ENCODE measurements around the gene CD44. TPM values are rescaled to one million over a fixed set of nuclear protein-coding genes. Genes with fewer than 3 reads are reported as not detected.
A peak's percentile ranks its signal among the peaks of the same experiment; 100 is the strongest.

Gene CD44
- total RNA-seq, 4 donors from 2014 or later, result 92.7 to 627 (median 158) TPM

GRCh38 chr11:35131094-35131493 lies 7.9 kb upstream of the CD44 start:
- ATAC-seq (ENCODE audit: low FRiP score) (no peak), DNase-seq (ENCODE audit: low spot score) (no peak)

DNA sequence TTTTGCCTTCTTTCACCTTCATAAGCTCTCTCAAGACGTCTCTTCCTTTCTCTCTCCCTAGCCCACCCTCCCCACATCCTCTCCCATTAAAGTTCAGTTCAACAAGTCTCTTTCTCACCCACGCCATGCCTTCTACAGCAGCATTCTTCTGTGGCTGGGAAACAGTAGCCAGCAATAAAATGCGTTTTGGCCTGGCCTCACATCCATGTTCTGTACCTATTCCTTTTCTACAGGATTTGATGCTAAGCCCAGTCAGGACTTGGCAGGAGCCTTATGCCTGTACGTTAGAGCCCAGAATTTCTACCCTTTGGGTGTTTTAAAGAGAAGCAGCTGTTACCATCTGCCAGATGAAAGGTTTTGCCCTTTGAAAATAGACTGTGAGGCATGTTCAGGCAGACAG lies 7.1 kb upstream of the CD44 start:
- TF ChIP-seq, protein P1, sequence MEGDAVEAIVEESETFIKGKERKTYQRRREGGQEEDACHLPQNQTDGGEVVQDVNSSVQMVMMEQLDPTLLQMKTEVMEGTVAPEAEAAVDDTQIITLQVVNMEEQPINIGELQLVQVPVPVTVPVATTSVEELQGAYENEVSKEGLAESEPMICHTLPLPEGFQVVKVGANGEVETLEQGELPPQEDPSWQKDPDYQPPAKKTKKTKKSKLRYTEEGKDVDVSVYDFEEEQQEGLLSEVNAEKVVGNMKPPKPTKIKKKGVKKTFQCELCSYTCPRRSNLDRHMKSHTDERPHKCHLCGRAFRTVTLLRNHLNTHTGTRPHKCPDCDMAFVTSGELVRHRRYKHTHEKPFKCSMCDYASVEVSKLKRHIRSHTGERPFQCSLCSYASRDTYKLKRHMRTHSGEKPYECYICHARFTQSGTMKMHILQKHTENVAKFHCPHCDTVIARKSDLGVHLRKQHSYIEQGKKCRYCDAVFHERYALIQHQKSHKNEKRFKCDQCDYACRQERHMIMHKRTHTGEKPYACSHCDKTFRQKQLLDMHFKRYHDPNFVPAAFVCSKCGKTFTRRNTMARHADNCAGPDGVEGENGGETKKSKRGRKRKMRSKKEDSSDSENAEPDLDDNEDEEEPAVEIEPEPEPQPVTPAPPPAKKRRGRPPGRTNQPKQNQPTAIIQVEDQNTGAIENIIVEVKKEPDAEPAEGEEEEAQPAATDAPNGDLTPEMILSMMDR (IDR thresholded peaks at IDR 0.05), result no peak
- ATAC-seq (ENCODE audit: low FRiP score) (no peak), DNase-seq (ENCODE audit: low spot score) (no peak)

More at GRCh38 chr11:35131094-35131493, 7.9 kb upstream of the CD44 start:
- TF ChIP-seq, protein P1 (IDR thresholded peaks at IDR 0.05), result no peak

DNA sequence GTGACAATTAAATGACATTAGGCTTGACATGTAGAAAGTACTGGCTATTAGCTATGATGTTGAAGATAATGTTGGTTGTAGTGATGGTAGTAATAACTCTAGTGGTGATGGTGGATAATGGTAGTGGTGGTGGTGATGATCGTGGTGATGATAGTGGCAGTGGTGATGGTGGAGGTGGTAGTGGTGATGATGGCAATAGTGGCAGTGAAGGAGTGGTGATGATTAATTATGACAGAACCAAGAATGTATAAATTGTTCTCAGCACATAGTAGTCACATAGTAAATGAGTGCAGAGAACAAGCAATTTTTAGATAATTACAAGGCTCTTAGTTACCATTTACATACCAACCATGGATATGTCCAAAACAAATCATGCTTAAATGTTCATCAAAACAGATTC lies 5.3 kb upstream of the CD44 start:
- ATAC-seq (ENCODE audit: low FRiP score) (no peak), DNase-seq (ENCODE audit: low spot score) (no peak)
- TF ChIP-seq, protein P1 (IDR thresholded peaks at IDR 0.05), result no peak

GRCh38 chr11:35134403-35135148 lies 4.4 kb upstream of the CD44 start:
- no peak for ATAC-seq (ENCODE audit: low FRiP score)
- TF ChIP-seq, protein P1 (IDR thresholded peaks at IDR 0.05), result no peak
- DNase-seq (ENCODE audit: low spot score), result no peak

GRCh38 chr11:35135222-35135621 lies 3.7 kb upstream of the CD44 start:
- DNase-seq (ENCODE audit: low spot score), result no peak
- TF ChIP-seq, protein P1 (IDR thresholded peaks at IDR 0.05), result no peak
- ATAC-seq (ENCODE audit: low FRiP score), result peak; percentile 9

DNA sequence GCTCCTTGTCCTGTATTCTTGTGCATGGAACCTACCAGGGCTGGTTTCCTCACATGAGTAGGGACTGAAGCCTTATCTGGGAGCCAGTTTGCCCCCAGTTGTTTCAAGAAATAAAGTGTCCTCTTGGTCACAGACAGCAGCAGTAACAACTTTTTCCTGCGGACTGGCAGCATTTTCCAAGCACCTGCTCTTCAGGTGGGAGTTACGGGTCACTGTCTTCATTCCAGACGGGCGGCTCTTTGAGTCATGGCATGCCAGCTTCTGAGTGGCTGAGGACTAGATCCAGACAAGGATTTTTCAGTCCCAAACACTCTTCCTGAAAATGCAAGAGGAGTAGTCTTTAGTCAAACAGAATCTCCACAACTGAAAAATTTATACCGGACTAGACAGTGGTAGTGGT lies 2.7 kb upstream of the CD44 start:
- TF ChIP-seq, protein P1 (IDR thresholded peaks at IDR 0.05), result no peak
- no peak for ATAC-seq (ENCODE audit: low FRiP score)
- no peak for DNase-seq (ENCODE audit: low spot score)

DNA sequence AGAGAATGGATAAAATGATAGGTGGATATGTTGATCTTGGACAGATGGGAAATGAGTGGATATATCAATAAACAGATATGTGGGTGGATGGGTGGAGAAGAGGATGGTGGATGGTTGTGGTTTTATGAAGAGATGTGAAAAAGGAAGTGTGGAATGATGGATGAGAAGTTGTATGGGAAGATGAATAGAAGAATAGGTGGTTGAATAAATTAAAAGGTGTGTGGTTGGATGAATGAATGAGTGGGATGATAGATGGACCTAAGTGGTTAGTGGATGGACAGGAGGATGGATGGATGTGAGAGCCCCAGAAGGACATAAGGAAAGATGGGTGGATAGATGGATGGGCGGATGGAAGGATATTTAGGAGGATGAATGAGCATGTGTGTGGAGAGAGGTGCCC lies 913 bp upstream of the CD44 start:
- ATAC-seq (ENCODE audit: low FRiP score) (no peak), DNase-seq (ENCODE audit: low spot score) (no peak)
- TF ChIP-seq, protein P1 (IDR thresholded peaks at IDR 0.05), result no peak
